K562 (cell line): ENCODE results near the gene SEMA5A.

Experiments used
- E2F4 ChIP-seq: sonication (generic); formaldehyde crosslinking; IDR thresholded peaks from 2 replicates; pipeline ENCODE4 v1.8.0; 2022; ENCODE audit warnings: mild to moderate bottlenecking, low read depth, missing genetic modification reagents
- HDAC2 ChIP-seq: fragments of 450-650 bp; IDR thresholded peaks from 2 replicates; pipeline ENCODE4 v1.6.1; 2016; ENCODE audit warnings: mild to moderate bottlenecking
- KDM1A ChIP-seq, 2 experiments: fragments of 450-650 bp; IDR thresholded peaks; 2 replicates each; pipeline ENCODE4 v1.6.1; 2016; ENCODE audit warnings: mild to moderate bottlenecking in 2 of 2
- KLF1 ChIP-seq: fragments of 450-650 bp; IDR thresholded peaks from 2 replicates; pipeline ENCODE4 v1.6.1; 2016; ENCODE audit warnings: missing genetic modification characterization, missing compliant biosample characterization
- POLR2G ChIP-seq: fragments of 200-400 bp; formaldehyde crosslinking; IDR thresholded peaks from 2 replicates; pipeline ENCODE4 v1.6.1; 2017; ENCODE audit warnings: low read depth, mild to moderate bottlenecking, antibody characterized with exemption, low read length, moderate library complexity
- PTBP1 ChIP-seq: fragments of 200-400 bp; formaldehyde crosslinking; IDR thresholded peaks from 2 replicates; pipeline ENCODE4 v1.6.1; 2017; ENCODE audit warnings: low read depth, low read length
- RBBP5 ChIP-seq: fragments of 200-600 bp; sonication (generic); IDR thresholded peaks from 2 replicates; pipeline ENCODE4 v1.6.1; 2012; ENCODE audit warnings: borderline replicate concordance, mild to moderate bottlenecking, low read length, control low read depth, inconsistent platforms; ENCODE audit not compliant: insufficient read depth, poor library complexity, severe bottlenecking
- TSC22D4 ChIP-seq: fragments of 450-650 bp; IDR thresholded peaks from 2 replicates; pipeline ENCODE4 v1.6.1; 2016; ENCODE audit warnings: missing genetic modification characterization, missing biosample characterization, control low read depth
- ZHX1 ChIP-seq: fragments of 150-350 bp; conservative IDR thresholded peaks from 2 replicates; pipeline ENCODE4 v1.6.1; 2014; ENCODE audit warnings: low read length
- ZNF12 ChIP-seq: sonication (generic); formaldehyde crosslinking; IDR thresholded peaks from 2 replicates; pipeline ENCODE4 v1.4.0; 2020; ENCODE audit warnings: mild to moderate bottlenecking, missing genetic modification reagents
- TF ChIP-seq, protein P1 (sequence below): fragments of 450-650 bp; IDR thresholded peaks from 2 replicates; pipeline ENCODE4 v1.6.1; 2016
- TF ChIP-seq, protein P2 (sequence below), 3 experiments: IDR thresholded peaks in 2 of 3; conservative IDR thresholded peaks in 1 of 3; 2 replicates each; pipeline ENCODE4 v1.5.1; 2011 to 2012; ENCODE audit warnings: low read length in 3 of 3, mild to moderate bottlenecking in 3 of 3, control low read depth in 2 of 3, improper control_type of control experiment in 1 of 3, inconsistent platforms in 1 of 3, low read depth in 1 of 3, mixed read lengths in 1 of 3, moderate library complexity in 1 of 3; ENCODE audit not compliant: insufficient read depth in 2 of 3
- TF ChIP-seq, protein P3 (sequence below): fragments of 250-450 bp; sonication (Bioruptor Pico); IDR thresholded peaks from 2 replicates; pipeline ENCODE4 v1.5.0; 2020; ENCODE audit warnings: mild to moderate bottlenecking, borderline replicate concordance

DNA sequence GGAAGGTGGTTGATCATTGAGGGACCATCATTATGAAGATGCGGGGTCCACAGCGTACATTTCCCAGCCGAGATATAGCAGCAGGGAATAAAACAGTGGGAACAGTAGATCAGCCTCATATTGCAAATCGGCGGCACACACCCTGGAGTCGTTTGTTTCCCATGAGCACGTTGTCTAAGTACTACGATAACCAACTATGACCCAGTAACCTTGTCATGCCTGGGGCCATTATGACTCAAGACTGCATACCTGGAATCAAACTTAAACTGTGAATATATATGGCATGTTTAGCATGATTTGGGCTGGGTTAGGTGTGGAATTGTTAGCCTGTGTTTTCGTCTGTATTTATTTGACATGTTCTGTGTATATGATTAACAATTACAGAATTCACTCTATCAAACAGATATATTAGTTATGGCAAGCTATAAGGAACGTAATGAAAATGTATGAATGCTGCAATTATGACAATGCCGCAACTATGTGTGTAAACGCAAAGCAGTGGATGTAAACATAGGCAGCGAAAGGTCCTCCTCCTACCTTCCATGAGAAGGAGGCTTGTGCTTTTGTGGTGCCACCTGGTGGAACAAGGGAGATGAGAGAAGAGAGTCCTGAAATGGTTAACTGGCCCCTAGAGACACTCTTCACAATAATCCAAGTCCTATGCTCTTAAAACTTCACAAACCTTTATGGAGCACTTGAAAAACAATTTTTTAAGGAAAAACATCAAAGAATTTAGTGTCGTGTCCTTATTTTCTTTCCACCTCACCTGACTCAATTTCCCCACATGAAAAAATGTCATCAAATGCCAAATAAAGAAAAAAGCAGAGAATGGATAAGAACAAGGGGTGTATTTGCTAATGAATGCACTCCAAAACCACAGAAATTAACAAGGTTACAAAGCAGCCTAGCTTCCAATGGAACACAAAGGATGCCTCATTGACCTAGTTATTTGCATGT lies 47.1 kb downstream of the SEMA5A start:
- TF ChIP-seq, protein P1, sequence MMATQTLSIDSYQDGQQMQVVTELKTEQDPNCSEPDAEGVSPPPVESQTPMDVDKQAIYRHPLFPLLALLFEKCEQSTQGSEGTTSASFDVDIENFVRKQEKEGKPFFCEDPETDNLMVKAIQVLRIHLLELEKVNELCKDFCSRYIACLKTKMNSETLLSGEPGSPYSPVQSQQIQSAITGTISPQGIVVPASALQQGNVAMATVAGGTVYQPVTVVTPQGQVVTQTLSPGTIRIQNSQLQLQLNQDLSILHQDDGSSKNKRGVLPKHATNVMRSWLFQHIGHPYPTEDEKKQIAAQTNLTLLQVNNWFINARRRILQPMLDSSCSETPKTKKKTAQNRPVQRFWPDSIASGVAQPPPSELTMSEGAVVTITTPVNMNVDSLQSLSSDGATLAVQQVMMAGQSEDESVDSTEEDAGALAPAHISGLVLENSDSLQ: no peak
- TF ChIP-seq, protein P2, sequence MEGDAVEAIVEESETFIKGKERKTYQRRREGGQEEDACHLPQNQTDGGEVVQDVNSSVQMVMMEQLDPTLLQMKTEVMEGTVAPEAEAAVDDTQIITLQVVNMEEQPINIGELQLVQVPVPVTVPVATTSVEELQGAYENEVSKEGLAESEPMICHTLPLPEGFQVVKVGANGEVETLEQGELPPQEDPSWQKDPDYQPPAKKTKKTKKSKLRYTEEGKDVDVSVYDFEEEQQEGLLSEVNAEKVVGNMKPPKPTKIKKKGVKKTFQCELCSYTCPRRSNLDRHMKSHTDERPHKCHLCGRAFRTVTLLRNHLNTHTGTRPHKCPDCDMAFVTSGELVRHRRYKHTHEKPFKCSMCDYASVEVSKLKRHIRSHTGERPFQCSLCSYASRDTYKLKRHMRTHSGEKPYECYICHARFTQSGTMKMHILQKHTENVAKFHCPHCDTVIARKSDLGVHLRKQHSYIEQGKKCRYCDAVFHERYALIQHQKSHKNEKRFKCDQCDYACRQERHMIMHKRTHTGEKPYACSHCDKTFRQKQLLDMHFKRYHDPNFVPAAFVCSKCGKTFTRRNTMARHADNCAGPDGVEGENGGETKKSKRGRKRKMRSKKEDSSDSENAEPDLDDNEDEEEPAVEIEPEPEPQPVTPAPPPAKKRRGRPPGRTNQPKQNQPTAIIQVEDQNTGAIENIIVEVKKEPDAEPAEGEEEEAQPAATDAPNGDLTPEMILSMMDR (IDR thresholded peaks at IDR 0.05 in 2 of 3, conservative IDR thresholded peaks at IDR 0.05 in 1 of 3; ENCODE audit: insufficient read depth in 2 of 3, low read depth in 1 of 3, low read length in 3 of 3): peak; percentile 43 to 62 (median 49)
- TF ChIP-seq PTBP1: no peak
- TF ChIP-seq E2F4: no peak
- TF ChIP-seq ZHX1: no peak
- TF ChIP-seq ZNF12 (CRISPR knock-in tag): no peak
- no peak for TF ChIP-seq RBBP5
- TF ChIP-seq, protein P3, sequence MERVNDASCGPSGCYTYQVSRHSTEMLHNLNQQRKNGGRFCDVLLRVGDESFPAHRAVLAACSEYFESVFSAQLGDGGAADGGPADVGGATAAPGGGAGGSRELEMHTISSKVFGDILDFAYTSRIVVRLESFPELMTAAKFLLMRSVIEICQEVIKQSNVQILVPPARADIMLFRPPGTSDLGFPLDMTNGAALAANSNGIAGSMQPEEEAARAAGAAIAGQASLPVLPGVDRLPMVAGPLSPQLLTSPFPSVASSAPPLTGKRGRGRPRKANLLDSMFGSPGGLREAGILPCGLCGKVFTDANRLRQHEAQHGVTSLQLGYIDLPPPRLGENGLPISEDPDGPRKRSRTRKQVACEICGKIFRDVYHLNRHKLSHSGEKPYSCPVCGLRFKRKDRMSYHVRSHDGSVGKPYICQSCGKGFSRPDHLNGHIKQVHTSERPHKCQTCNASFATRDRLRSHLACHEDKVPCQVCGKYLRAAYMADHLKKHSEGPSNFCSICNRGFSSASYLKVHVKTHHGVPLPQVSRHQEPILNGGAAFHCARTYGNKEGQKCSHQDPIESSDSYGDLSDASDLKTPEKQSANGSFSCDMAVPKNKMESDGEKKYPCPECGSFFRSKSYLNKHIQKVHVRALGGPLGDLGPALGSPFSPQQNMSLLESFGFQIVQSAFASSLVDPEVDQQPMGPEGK (CRISPR knock-in tag): no peak
- no peak for TF ChIP-seq POLR2G
- TF ChIP-seq KLF1 (tag): no peak
- no peak for TF ChIP-seq TSC22D4 (tag)
- no peak for TF ChIP-seq KDM1A (IDR thresholded peaks at IDR 0.05)
- no peak for TF ChIP-seq HDAC2
